Lung (tissue), 12 donors: ENCODE results near the gene LARP4B. TPM values are rescaled to one million over a fixed set of nuclear protein-coding genes. Genes with fewer than 3 reads are reported as not detected.

ENCODE experiments used
- ATAC-seq: fragments of 200-7000 bp; cut with Tn5 transposase; one replicate; pipeline ENCODE4 v1.9.1; 2020; ENCODE audit warnings: moderate number of reproducible peaks; ENCODE audit not compliant: insufficient read depth, low FRiP score
- DNase-seq, 3 donors: peaks; one replicate each; pipeline ENCODE4 v3.0.0-alpha.2; 2013 to 2017
- H3K27ac ChIP-seq, 2 donors: one replicate each; pipeline ENCODE4 v1.5.1; 2013; ENCODE audit warnings: mild to moderate bottlenecking in 2 of 2, moderate library complexity in 2 of 2, control low read depth in 1 of 2, inconsistent platforms in 1 of 2, low read depth in 1 of 2, low read length in 1 of 2
- H3K27me3 ChIP-seq, 3 donors: one replicate each; pipeline ENCODE4 v1.5.1; 2013; ENCODE audit warnings: low read length in 2 of 3; ENCODE audit not compliant: control insufficient read depth in 3 of 3, insufficient read depth in 3 of 3
- H3K36me3 ChIP-seq, 4 donors: one replicate each; pipeline ENCODE4 v1.5.1; 2013; ENCODE audit warnings: low read length in 4 of 4, mild to moderate bottlenecking in 1 of 4, moderate library complexity in 1 of 4; ENCODE audit not compliant: control insufficient read depth in 4 of 4, insufficient read depth in 4 of 4
- H3K4me1 ChIP-seq, 5 donors: one replicate each; pipeline ENCODE4 v1.5.1; 2013; ENCODE audit warnings: low read length in 5 of 5, mild to moderate bottlenecking in 2 of 5, moderate library complexity in 1 of 5; ENCODE audit not compliant: control insufficient read depth in 5 of 5, insufficient read depth in 5 of 5
- H3K4me3 ChIP-seq: one replicate; pipeline ENCODE4 v1.5.1; 2013; ENCODE audit warnings: mild to moderate bottlenecking, control low read depth, moderate library complexity
- H3K9ac ChIP-seq, 2 donors: one replicate each; pipeline ENCODE4 v1.5.1; 2013; ENCODE audit warnings: low read length in 2 of 2, control low read depth in 1 of 2; ENCODE audit not compliant: insufficient read depth in 1 of 2
- H3K9me3 ChIP-seq, 4 donors: one replicate each; pipeline ENCODE4 v1.5.1; 2013; ENCODE audit warnings: low read length in 3 of 4, mild to moderate bottlenecking in 1 of 4, moderate library complexity in 1 of 4; ENCODE audit not compliant: control insufficient read depth in 4 of 4, insufficient read depth in 3 of 4
- CTCF ChIP-seq: IDR thresholded peaks from 2 replicates; pipeline ENCODE4 v1.5.1; 2012; ENCODE audit warnings: mild to moderate bottlenecking; ENCODE audit errors: control extremely low read depth, extremely low read depth
- WGBS, 2 donors: extraction: QIAGEN DNeasy Blood & Tissue Kit; methylation state at CpG; one replicate each; pipeline ENCODE4 v1.1.7; 2013; 5-methylcytosine and 5-hydroxymethylcytosine counted together
- polyA plus RNA-seq, 2 donors: library from polyadenylated mRNA; stranded (reverse); fragments of 200-250 nt; gene quantifications; one replicate each; pipeline ENCODE4 v1.2.1, GENCODE V29; 2013
- total RNA-seq, 2 donors: library from RNA; depleted of rRNA in 1 of 2; stranded (reverse); fragments of >200 nt in 1 of 2; gene quantifications; one replicate each; pipeline ENCODE4 v1.2.1, GENCODE V29; 2014 to 2021
- donor health status: control.
- donor health status: control.
- donor health status: Bipolar disorder and iron deficiency.
- donor health status: healthy.
- donor health status: DM: yes; HTN: yes; CAD: no.

LARP4B gene
- total and polyA plus RNA-seq, 4 donors, result 24.7 to 133 (median 66.9) TPM

- Histone ChIP-seq H3K27ac (no peak overlapping the region), H3K27me3 (no peaks in the 10 kb centered on the region), H3K9me3 (peaks cover 0 to 1% (median 0%) of the 10 kb centered on the region in 4 donors), H3K4me3 (no peak overlapping the region), H3K4me1 (peaks cover 0 to 14% (median 4%) of the 10 kb centered on the region in 5 donors), H3K36me3 (peaks cover 0 to 8% (median 2%) of the 10 kb centered on the region in 4 donors), H3K9ac (no peak overlapping the region)
- TF ChIP-seq CTCF, result no peak
- no peak for DNase-seq
- WGBS, 2 donors, result 75 to 82% methylated on average over 3 of the region's 3 CpGs
- ATAC-seq, result no peak
Observed at GRCh38 chr10:919481-919880, 12.0 kb downstream of the LARP4B start.

GRCh38 chr10:917999-918398 is 13.5 kb downstream of the LARP4B start:
- no peak overlapping the region for H3K4me3 ChIP-seq
- no peaks in the 10 kb centered on the region for H3K27me3 ChIP-seq
- 90 to 93% methylated on average over 3 of the region's 3 CpGs for WGBS, 2 donors
- H3K4me1 ChIP-seq, result peaks cover 0 to 14% (median 4%) of the 10 kb centered on the region in 5 donors
- no peak overlapping the region for H3K27ac ChIP-seq
- ATAC-seq (no peak), DNase-seq (no peak)
- no peak overlapping the region for H3K9ac ChIP-seq
- H3K9me3 ChIP-seq, result peaks cover 0 to 1% (median 0%) of the 10 kb centered on the region in 4 donors
- peaks cover 0 to 7% (median 2%) of the 10 kb centered on the region in 4 donors for H3K36me3 ChIP-seq
- TF ChIP-seq CTCF, result no peak

- H3K9me3 ChIP-seq, result peaks cover 0 to 1% (median 0%) of the 10 kb centered on the region in 4 donors
- no peak for TF ChIP-seq CTCF
- ATAC-seq (no peak), DNase-seq (no peak)
- H3K36me3 ChIP-seq, result peaks cover 0 to 7% (median 2%) of the 10 kb centered on the region in 4 donors
- no peak overlapping the region for H3K9ac ChIP-seq
- H3K27me3 ChIP-seq, result no peaks in the 10 kb centered on the region
- H3K4me1 ChIP-seq, result peaks cover 0 to 14% (median 4%) of the 10 kb centered on the region in 5 donors
- no peak overlapping the region for H3K27ac ChIP-seq
- WGBS, 2 donors, result 97 to 99% methylated on average over 3 of the region's 3 CpGs
- no peak overlapping the region for H3K4me3 ChIP-seq
Observed at GRCh38 chr10:917416-917720, 14.1 kb downstream of the LARP4B start.

GRCh38 chr10:916716-917415 is 14.6 kb downstream of the LARP4B start:
- no peak overlapping the region for H3K9ac ChIP-seq
- peaks cover 0 to 5% (median 1%) of the 10 kb centered on the region in 4 donors for H3K36me3 ChIP-seq
- no peak overlapping the region for H3K4me3 ChIP-seq
- H3K4me1 ChIP-seq, result peaks cover 0 to 13% (median 2%) of the 10 kb centered on the region in 5 donors
- DNase-seq (no peak), ATAC-seq (no peak)
- H3K27ac ChIP-seq, result no peak overlapping the region
- H3K27me3 ChIP-seq, result no peaks in the 10 kb centered on the region
- TF ChIP-seq CTCF, result no peak
- 96 to 98% methylated on average over 7 of the region's 7 CpGs for WGBS, 2 donors
- H3K9me3 ChIP-seq, result no peaks in the 10 kb centered on the region
